GM23248 (cell line): ENCODE results near the gene PLCB1. TPM values are rescaled to one million over a fixed set of nuclear protein-coding genes. Genes with fewer than 3 reads are reported as not detected.

Experiments used
- DNase-seq: peaks from one replicate; pipeline ENCODE4 v3.0.0-alpha.2; 2015
- H2AFZ ChIP-seq: fragments of 200-600 bp; sonication (generic); 2 replicates; pipeline ENCODE4 v1.6.1; 2016; ENCODE audit warnings: antibody characterized with exemption
- H3F3A ChIP-seq: fragments of 200-600 bp; sonication (generic); 2 replicates; pipeline ENCODE4 v1.6.1; 2016; ENCODE audit warnings: mild to moderate bottlenecking, antibody characterized with exemption, mixed run types; ENCODE audit not compliant: insufficient read depth
- H3K27ac ChIP-seq: fragments of 200-600 bp; sonication (generic); 2 replicates; pipeline ENCODE4 v1.5.1; 2016; ENCODE audit warnings: mild to moderate bottlenecking
- H3K27me3 ChIP-seq: fragments of 200-600 bp; sonication (generic); replicated peaks from 2 replicates; pipeline ENCODE4 v1.6.1; 2016; ENCODE audit warnings: mild to moderate bottlenecking; ENCODE audit not compliant: insufficient read depth
- H3K36me3 ChIP-seq: fragments of 200-600 bp; sonication (generic); 2 replicates; pipeline ENCODE4 v1.6.1; 2016; ENCODE audit warnings: low read depth, mild to moderate bottlenecking
- H3K4me1 ChIP-seq: fragments of 200-600 bp; sonication (generic); 2 replicates; pipeline ENCODE4 v1.6.1; 2016; ENCODE audit warnings: mild to moderate bottlenecking; ENCODE audit not compliant: insufficient read depth
- H3K4me2 ChIP-seq: fragments of 200-600 bp; sonication (generic); one replicate; pipeline ENCODE4 v1.6.1; 2016; ENCODE audit warnings: mild to moderate bottlenecking; ENCODE audit not compliant: unreplicated experiment
- H3K4me3 ChIP-seq: fragments of 200-600 bp; sonication (generic); 2 replicates; pipeline ENCODE4 v1.5.1; 2016; ENCODE audit warnings: mild to moderate bottlenecking
- H3K79me2 ChIP-seq: fragments of 200-600 bp; sonication (generic); 2 replicates; pipeline ENCODE4 v1.6.1; 2016; ENCODE audit warnings: mild to moderate bottlenecking; ENCODE audit not compliant: insufficient read depth
- H3K9ac ChIP-seq: fragments of 200-600 bp; sonication (generic); 2 replicates; pipeline ENCODE4 v1.6.1; 2016; ENCODE audit warnings: mild to moderate bottlenecking
- H3K9me2 ChIP-seq: fragments of 200-600 bp; sonication (generic); 2 replicates; pipeline ENCODE4 v1.6.1; 2016; ENCODE audit warnings: mixed run types, mild to moderate bottlenecking, moderate library complexity; ENCODE audit not compliant: insufficient read depth
- H3K9me3 ChIP-seq: fragments of 200-600 bp; sonication (generic); one replicate; pipeline ENCODE4 v1.6.1; 2017; ENCODE audit warnings: low read depth
- H4K20me1 ChIP-seq: fragments of 200-600 bp; sonication (generic); 2 replicates; pipeline ENCODE4 v1.6.0; 2016; ENCODE audit not compliant: insufficient read depth
- EZH2 ChIP-seq: fragments of 200-600 bp; sonication (generic); IDR thresholded peaks from 2 replicates; pipeline ENCODE4 v1.6.1; 2018; ENCODE audit warnings: antibody characterized with exemption, mild to moderate bottlenecking; ENCODE audit not compliant: insufficient read depth, poor library complexity, severe bottlenecking
- EZH2phosphoT487 ChIP-seq: fragments of 200-600 bp; sonication (generic); IDR thresholded peaks from 2 replicates; pipeline ENCODE4 v1.6.1; 2018; ENCODE audit warnings: antibody characterized with exemption, moderate library complexity, mild to moderate bottlenecking, low read depth; ENCODE audit not compliant: insufficient read depth
- WGBS, 2 experiments: methylation state at CpG; one replicate each; pipeline ENCODE4 v1.1.6; 2015 to 2017; ENCODE audit warnings: low lambda C conversion rate in 2 of 2, low coverage in 1 of 2; ENCODE audit errors: missing lambda C conversion rate in 2 of 2; 5-methylcytosine and 5-hydroxymethylcytosine counted together
- in situ Hi-C: fragments of 300-500 bp; cut with MboI; formaldehyde crosslinking; loops from 2 replicates; pipeline ENCODE4 v1.15.0; 2020
- polyA plus RNA-seq: library from polyadenylated mRNA; unstranded; fragments of >200 nt; fragmentation: Nextera tagmentation; extraction: Ambion mirVana; gene quantifications from 2 replicates; pipeline ENCODE4 v1.2.1, GENCODE V29; 2016
- total RNA-seq: library from RNA; depleted of rRNA; stranded (reverse); fragments of >200 nt; shearing (Covaris generic); gene quantifications from 2 replicates; pipeline ENCODE4 v1.2.3, GENCODE V29; 2014

The PLCB1 gene
- total and polyA plus RNA-seq, 2 experiments from 2014 or later, result 3.7 to 12.8 TPM

DNA sequence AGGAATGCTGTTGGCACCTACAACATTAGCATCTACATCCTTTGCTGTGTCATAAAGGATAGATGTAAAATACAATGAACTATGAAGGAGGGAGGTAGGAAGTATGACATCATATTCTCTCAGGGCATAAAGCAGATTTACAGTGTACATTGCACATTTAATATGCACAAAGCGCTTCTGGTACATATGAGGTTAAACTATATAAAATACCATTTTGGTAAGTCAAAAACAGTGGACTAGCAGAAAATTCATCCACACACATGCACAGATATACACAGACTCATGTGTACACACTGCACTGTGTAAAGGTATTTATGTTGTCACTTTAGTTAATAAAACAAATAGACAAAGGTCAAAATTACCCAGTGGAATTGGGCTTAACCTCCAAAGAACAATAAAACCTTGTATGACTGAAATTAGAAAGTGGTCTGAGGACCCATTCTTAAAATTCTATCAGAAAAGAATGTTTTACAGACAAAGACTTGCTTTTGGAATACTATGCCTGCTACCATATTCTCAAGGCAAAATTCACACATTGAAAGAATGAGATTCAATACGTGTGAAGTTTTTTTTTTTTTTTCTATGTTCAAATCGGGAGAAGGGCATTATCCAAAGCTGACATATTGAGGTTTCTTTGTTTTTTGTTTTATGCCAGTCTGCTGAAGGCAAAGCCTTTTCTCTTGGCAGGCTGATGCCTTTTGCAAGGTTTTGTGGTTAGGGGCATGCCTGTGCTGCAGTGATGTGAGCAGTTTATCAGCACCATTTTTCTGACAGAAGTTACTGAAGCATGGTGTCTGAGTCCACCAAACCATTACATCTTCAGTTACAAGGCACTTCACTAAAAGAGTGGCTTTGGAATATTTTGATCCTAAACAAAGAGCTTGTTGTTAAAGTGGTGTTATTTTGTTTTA lies 199.0 kb downstream of the PLCB1 start:
- no peaks in the 10 kb centered on the region for H3K27me3 ChIP-seq
- no peaks in the 10 kb centered on the region for H3K36me3 ChIP-seq
- H3K9me2 ChIP-seq, result no peaks in the 10 kb centered on the region
- no peaks in the 10 kb centered on the region for H3K4me1 ChIP-seq
- no peaks in the 10 kb centered on the region for H3K9me3 ChIP-seq
- H3K4me3 ChIP-seq, result no peak overlapping the region
- TF ChIP-seq EZH2, result no peak
- no peak for TF ChIP-seq EZH2phosphoT487
- no peak for DNase-seq
- no peak overlapping the region for H3K27ac ChIP-seq
- H3F3A ChIP-seq, result no peaks in the 10 kb centered on the region; the same call in 1 of the 2 replicates
- in situ Hi-C loops, result no loop called here
- H3K9ac ChIP-seq, result no peak overlapping the region
- H3K79me2 ChIP-seq, result no peaks in the 10 kb centered on the region
- 94 to 96% methylated on average over 3 of the region's 3 CpGs for WGBS, 2 experiments
- H3K4me2 ChIP-seq, result no peak overlapping the region
- H4K20me1 ChIP-seq, result no peaks in the 10 kb centered on the region
- no peak overlapping the region for H2AFZ ChIP-seq

DNA sequence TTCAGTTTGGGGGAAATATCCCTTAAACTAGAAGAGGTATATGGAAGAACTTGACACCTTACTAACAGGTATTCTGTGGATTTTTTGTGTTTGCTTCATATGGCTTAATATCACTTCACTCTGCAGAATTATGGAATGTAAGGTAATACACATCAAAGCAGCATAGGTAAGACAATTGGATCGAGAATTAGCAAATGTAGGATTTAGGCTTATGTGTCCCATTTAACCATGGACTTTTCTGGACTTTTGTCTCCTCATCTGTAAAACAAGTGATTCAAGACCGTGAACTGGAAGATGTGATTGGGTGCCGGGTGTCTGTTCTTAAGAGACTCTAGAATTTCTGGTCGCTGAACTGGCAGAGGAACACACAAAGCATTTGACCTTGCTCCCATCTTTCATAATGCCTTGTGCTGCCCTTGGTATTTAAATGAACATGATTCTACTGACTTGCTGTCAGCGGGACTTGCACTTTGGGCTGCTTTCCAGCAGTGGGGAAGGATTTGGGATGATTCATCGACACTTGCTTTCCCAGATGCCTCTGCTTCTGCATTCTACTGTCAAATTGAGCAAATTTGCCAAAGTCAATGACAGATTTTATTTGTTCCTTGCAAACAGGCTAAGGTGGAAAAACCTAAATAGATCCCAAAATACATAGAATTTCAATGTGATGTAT lies 199.8 kb downstream of the PLCB1 start:
- Histone ChIP-seq H3K4me2 (peak overlapping the region; percentile 26), H3F3A (no peaks in the 10 kb centered on the region; the same call in 1 of the 2 replicates), H3K27ac (no peak overlapping the region), H3K27me3 (no peaks in the 10 kb centered on the region), H3K36me3 (no peaks in the 10 kb centered on the region), H2AFZ (no peak overlapping the region), H3K4me1 (no peaks in the 10 kb centered on the region), H3K79me2 (no peaks in the 10 kb centered on the region), H3K9me3 (no peaks in the 10 kb centered on the region), H3K9me2 (no peaks in the 10 kb centered on the region), H4K20me1 (no peaks in the 10 kb centered on the region), H3K9ac (no peak overlapping the region), H3K4me3 (no peak overlapping the region)
- 37 to 40% methylated on average over 6 of the region's 6 CpGs for WGBS, 2 experiments
- TF ChIP-seq EZH2phosphoT487, result no peak
- TF ChIP-seq EZH2, result no peak
- DNase-seq, result peak; percentile 71
- in situ Hi-C loops, result no loop called here

DNA sequence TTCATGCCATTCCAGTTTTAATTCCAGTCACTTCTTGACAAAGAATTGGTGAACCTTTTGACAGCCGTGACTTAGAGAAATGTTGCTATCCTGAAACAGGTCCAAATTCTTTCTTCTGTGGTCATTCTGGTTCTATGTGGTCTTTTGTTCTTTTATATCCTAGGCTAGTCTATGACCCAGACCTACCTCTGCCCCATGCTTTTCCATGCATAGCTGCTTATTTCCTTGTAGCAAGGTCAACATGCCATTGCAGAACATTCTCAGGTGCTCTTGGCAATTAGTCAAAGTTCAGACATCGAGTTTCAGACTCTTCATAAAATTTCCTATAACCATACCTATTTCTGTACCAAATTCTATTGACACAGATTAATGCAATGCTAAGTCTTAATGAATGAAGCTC lies 202.6 kb downstream of the PLCB1 start:
- H3K4me1 ChIP-seq, result no peaks in the 10 kb centered on the region
- TF ChIP-seq EZH2 (no peak), EZH2phosphoT487 (no peak)
- no peaks in the 10 kb centered on the region for H3K27me3 ChIP-seq
- in situ Hi-C loops, result no loop called here
- WGBS, 2 experiments, result 58 to 62% methylated on average over 2 of the region's 2 CpGs
- no peaks in the 10 kb centered on the region; the same call in 1 of the 2 replicates for H3F3A ChIP-seq
- no peak overlapping the region for H2AFZ ChIP-seq
- H3K9me2 ChIP-seq, result no peaks in the 10 kb centered on the region; the same call in 1 of the 2 replicates
- no peaks in the 10 kb centered on the region for H3K36me3 ChIP-seq
- H3K79me2 ChIP-seq, result no peaks in the 10 kb centered on the region
- no peak overlapping the region for H3K4me2 ChIP-seq
- no peak overlapping the region for H3K9ac ChIP-seq
- H3K27ac ChIP-seq, result no peak overlapping the region
- DNase-seq, result no peak
- no peak overlapping the region for H3K4me3 ChIP-seq
- no peaks in the 10 kb centered on the region for H3K9me3 ChIP-seq
- H4K20me1 ChIP-seq, result no peaks in the 10 kb centered on the region

DNA sequence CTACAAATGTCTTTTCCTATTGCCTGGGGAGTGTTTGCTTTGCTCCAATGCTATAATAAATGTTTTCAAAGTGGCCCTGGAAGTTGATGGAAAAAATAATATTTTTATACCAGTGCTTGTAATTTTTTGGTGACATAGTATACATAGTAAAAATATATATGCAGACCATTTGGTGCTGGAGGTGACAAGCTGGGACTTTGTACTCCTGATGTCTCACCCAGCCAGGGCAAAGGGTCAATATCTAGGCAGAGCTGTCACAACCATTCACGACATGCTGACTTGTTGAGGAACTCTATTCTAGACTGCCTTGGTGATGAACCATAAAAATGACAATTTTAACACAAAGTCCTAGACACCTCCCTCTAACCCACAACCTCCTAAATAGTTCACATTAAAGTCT lies 203.0 kb downstream of the PLCB1 start:
- WGBS, 2 experiments, result 76 to 89% methylated on average over 1 of the region's 1 CpG
- no peaks in the 10 kb centered on the region for H3K36me3 ChIP-seq
- no peak overlapping the region for H3K9ac ChIP-seq
- H2AFZ ChIP-seq, result no peak overlapping the region
- in situ Hi-C loops, result no loop called here
- no peak overlapping the region for H3K4me3 ChIP-seq
- H3K27me3 ChIP-seq, result no peaks in the 10 kb centered on the region
- TF ChIP-seq EZH2 (no peak), EZH2phosphoT487 (no peak)
- H3K4me1 ChIP-seq, result no peaks in the 10 kb centered on the region
- H3F3A ChIP-seq, result no peaks in the 10 kb centered on the region; the same call in 1 of the 2 replicates
- DNase-seq, result no peak
- H4K20me1 ChIP-seq, result no peaks in the 10 kb centered on the region
- no peak overlapping the region for H3K27ac ChIP-seq
- no peak overlapping the region for H3K4me2 ChIP-seq
- no peaks in the 10 kb centered on the region; the same call in 1 of the 2 replicates for H3K9me2 ChIP-seq
- no peaks in the 10 kb centered on the region for H3K9me3 ChIP-seq
- no peaks in the 10 kb centered on the region for H3K79me2 ChIP-seq
